ENCODE data around the gene KISS1.

Gene KISS1

DNA sequence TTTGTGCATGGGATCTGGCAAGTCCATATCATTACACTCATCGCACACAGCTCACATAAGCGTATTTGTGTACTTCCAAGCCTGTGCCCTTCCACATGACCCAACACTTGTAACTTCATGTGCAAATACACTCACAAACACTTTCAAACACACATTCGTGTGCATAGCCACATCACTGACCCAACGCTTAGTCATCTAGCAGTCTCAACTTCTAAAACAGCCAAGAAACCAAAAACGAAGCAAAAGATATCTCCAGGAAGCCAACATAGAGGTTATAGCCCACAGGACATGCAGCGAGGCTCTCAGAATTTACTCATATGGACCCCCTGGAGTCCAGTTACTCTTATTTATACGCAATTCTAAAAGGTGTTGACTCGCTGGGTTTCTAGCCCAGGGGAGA, 28.4 kb upstream of the KISS1 start:
- FAIRE-seq (no peak), DNase-seq (ENCODE audit: insufficient read length, low spot score) (no peak)
- TF ChIP-seq POLR2A (IDR thresholded peaks at IDR 0.05; ENCODE audit: low read depth, low read length) = no peak

DNA sequence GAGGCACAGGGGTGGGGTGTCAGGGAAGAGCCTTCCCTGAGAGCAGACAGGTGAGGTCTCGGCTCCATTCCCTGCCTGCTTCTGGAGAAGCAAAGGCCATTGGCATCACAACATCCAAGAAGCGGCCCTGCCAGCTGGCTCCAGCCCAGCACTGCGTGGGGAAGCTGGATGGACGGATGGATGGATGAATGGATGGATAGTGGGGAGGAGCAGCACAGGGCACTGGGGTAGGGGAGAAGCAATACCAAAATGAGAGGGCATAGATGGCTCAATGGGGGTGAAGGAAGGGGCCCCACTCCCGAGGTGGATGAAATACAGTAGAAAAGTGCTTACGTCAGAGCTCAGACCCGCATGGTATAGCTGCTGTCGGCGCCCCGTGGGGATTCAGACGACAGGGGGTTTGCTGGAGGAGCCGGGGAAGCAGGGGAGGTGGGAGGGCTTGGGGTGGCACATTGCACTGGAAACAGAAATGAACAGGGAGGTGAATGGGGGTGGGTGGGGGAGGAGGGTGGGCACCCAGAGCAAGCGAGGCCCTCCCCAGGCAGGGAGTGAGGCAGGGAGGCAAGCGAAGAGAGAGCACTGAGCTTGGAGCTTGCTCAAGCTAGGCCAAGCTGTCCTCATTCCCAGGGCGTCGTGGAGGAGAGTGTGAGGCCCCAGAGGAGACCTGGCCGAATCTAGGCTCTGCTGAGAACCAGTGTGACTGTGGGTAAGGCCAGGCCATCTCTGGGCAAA, 27.0 kb upstream of the KISS1 start:
- no peak for FAIRE-seq
- TF ChIP-seq POLR2A (IDR thresholded peaks at IDR 0.05; ENCODE audit: low read depth, low read length) = no peak
- no peak for DNase-seq (ENCODE audit: insufficient read length, low spot score)

DNA sequence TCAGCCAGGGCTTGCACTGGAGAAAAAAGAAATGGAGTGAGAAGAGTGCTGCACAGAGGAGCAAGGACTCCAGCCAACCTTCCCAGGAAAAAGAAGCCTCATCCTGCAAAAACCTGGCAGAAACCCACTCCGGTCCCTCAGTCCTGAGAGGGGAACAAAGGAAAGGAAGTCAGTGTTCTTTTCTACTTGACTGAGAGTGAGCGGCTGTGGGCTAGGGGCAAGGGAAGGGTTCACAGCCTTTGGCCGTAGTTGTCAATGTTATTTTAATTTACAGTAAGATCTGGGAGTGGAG, 26.4 kb upstream of the KISS1 start:
- FAIRE-seq (no peak), DNase-seq (ENCODE audit: insufficient read length, low spot score) (no peak)
- no peak for TF ChIP-seq POLR2A (IDR thresholded peaks at IDR 0.05; ENCODE audit: low read depth, low read length)

DNA sequence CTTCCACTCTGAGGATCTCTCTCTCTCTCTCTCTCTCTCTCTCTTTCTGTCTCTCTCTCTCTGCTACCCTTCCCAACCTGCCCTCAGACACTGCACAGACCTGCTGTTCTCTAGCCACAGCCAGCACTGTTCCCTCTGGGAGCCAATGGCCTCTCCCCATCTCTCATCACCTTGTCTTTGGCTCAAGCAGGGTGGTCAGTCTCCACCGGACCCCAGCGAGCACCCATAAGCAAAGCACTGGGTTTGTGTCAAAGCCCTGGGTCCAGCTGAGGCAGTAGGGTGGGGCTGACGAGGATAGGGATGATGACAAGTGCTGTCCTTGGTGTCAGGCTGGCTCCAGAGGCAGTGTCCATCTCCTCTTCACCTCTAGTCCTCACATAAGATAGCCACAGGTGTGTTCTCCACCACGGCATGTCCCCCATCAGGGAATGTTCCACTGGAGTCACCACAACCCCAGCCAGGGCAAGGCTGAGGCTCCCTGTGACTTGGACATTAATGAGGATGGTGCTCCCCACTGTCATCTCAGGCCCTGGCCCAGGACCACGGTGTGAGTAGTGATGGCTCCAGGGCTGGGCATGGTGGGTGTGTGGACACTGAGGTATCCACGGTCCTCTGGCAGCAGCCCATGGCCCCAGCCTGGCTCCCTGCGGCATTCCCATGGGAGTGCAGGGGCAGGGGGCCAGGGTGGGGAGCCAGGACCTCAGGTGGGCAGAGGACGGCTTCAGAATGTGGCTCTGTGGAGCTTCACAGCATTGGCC, 25.9 kb upstream of the KISS1 start:
- no peak for DNase-seq (ENCODE audit: insufficient read length, low spot score)
- FAIRE-seq = no peak
- TF ChIP-seq POLR2A (IDR thresholded peaks at IDR 0.05; ENCODE audit: low read depth, low read length) = no peak

DNA sequence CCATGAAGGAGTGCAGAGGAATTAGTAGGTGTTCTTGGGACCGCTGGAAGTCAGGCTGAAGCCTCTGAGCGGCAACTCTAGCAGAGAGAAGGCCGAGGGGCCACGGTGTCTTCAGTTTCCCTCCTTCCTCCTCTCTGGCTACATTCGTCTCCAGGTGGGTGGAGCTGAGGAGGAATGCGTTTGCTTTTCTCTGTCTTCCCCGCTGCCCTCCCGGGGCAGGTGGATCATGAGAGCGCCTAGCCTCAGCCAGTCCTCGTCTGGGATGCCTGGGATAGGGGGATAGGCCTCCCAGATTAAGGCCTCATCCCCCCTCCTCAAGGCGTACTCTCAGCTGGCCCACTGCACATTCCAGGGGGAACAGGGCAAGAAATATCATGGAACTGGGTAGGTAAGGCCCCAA, 25.0 kb upstream of the KISS1 start:
- no peak for TF ChIP-seq POLR2A (IDR thresholded peaks at IDR 0.05; ENCODE audit: low read depth, low read length)
- DNase-seq (ENCODE audit: insufficient read length, low spot score) (no peak), FAIRE-seq (no peak)

DNA sequence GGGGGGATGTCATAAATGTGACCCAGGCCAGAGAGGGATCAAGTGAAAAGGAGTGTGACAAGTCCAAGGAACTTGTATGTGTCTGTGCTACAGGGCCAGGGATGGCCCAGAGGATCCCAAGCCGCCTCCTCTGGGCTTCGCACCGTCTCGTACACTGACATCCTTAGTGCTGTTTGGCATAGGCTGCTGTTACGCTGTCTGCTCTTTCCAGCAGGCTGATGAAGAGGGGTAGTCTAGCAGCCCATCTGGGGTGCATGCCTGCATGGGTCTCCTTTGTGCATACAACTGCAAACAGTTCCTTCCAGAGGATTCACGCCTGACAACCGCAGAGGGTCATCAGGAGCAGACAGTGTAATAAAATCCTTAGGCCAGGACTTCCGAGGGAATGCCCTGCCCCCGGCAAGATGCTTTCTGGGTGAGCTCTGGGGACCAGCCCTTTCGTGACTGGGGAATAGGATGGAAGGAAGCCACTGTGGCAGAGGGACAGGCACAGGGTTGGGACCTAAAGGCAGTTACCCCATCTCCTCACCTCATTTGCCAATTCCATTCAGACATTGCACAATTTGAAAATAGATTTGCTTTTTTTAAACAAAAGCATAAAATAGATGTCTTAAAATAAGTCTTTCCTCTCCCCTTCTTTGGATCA, 23.8 kb upstream of the KISS1 start:
- DNase-seq (ENCODE audit: insufficient read length, low spot score) = no peak
- TF ChIP-seq POLR2A (IDR thresholded peaks at IDR 0.05; ENCODE audit: low read depth, low read length) = no peak
- no peak for FAIRE-seq

DNA sequence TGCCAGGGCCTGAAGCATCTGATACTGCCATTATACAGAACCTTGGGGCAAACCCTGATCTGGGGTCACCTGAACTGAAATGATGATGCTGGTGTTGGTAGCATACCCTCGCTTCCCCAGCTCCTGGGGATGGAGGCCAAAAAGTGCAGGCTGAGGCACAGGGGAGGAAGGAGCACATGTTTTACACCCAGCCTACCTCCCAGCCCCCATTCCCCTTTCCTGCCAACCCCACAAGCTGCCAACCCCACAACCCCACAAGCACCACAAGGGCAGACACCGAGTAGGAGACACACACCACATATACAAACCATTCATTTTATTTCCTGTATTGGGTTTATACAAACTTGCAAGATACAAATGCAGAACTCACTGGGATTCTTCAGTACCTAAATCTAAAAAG, 22.3 kb upstream of the KISS1 start:
- no peak for DNase-seq (ENCODE audit: insufficient read length, low spot score)
- no peak for TF ChIP-seq POLR2A (IDR thresholded peaks at IDR 0.05; ENCODE audit: low read depth, low read length)
- FAIRE-seq = no peak

DNA sequence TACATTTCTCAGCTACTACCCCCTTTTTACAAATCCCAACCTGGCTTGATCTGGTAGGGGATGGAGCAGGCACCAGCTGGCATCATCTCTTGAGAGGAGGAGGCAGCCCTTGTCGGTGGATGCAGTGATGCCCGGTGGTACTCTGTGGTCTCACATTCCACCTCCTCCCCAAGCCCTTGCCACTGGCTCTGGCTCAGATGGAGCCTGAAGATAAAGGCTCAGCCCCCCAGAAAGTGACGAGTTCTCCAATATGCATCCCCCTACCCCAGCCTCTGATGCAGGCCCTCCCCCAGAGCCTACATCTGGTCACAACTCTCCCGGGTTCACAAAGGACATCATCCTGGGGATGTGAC, 21.3 kb upstream of the KISS1 start:
- no peak for FAIRE-seq
- no peak for DNase-seq (ENCODE audit: insufficient read length, low spot score)
- TF ChIP-seq POLR2A (IDR thresholded peaks at IDR 0.05; ENCODE audit: low read depth, low read length) = no peak

DNA sequence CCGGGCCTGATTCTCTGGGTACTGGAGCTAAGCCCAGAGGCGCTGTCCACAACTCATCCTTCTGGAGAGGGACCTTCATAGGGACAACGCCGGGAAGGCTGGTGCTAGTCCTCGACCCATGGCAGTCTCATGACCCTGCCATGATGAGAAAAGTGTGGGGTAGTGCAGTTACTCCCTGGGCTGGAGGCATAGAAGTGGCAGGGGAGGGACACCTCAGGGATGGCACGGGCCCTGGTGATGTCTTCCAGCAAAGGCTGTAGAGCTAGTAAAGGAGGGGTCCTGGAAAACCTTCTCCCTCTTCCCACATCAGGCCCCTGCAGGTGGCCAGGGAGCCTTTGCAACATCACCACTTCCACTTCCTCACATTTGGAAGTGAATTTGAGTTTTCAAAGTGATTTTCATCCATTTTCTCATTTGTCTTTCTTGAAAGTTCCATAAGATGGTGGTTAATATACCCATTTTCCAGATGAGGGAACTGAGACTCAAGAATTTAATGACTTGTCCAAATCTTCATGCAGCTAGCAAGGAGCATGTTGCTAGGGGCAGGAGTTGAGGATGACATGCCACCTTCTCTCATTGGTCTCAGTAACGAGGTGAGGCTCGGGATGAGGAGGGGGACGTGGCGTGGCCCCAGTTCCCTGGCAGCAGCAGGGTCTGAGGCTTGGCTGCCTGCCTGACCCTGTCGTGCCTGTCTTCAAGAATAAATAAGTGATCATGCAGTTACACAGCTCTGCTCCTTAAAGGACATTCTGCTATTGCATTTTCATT, 20.8 kb upstream of the KISS1 start:
- DNase-seq (ENCODE audit: insufficient read length, low spot score) (no peak), FAIRE-seq (no peak)
- TF ChIP-seq POLR2A (IDR thresholded peaks at IDR 0.05; ENCODE audit: low read depth, low read length) = no peak

DNA sequence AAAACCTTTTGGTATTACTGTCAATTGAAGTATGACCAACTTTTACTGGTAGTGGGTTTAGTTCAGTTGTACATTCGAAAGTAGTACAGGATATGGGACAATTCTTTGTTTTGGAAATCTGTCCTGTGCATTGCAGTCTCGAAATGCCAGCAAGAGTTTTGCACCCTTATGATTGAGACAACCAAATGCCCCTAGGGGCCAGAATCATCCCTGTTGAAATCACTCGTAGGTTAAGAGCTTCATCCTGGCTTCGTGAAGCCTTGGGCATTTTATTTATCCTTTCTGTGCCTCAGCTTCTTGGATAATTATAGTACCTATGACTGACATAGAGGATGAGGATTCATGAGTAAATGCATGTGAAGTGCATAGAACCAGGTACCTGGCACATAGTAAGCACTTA, 19.9 kb upstream of the KISS1 start:
- no peak for DNase-seq (ENCODE audit: insufficient read length, low spot score)
- no peak for TF ChIP-seq POLR2A (IDR thresholded peaks at IDR 0.05; ENCODE audit: low read depth, low read length)
- FAIRE-seq = no peak

DNA sequence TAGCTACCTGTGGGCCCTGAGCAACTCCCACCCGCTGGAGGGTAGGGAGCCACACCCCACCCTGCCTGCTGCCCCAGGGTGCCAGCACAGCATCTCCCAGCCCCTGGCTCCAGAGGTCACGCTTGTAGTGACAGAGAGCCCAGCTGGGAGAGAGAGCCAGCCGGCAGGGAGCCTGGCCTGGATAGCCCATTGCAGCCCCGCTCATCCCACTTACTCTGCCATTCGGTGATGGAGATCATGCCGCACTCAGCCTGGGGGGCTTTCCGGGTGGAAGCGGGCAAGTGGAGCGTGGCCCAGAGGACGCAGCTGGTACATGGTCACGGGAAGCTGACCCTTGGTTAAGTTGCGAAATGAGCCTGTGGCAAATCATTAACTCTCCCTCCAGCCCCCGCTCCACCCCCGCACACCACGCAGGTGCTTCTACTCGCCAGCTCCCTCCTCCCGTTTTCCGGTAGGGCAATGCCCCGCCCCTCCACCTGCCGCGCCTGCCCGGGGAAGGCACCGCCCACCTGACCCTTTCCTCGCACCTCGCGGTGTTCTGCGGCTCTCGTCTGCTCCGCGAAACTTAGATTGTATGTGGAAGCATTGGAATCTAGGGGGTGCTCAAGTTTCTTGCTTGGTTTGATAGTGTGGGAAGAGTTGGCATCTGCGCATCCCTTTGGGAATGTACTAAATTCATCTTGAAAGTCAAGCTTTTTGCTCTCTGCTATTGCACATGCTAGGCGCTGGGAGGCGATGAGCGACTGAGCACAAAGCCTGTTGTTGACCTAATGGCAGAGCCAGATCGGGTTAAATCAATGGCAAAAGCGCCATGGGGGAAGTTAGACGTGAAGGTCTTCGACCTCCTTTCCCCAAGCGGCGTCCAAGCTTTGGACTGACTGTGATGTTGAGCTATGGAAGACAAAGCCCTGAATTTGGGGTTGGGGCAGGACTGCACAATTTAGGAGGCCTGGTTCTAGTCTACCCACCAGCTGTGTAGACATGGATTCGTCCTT, 17.7 kb upstream of the KISS1 start, which contains the start of gene GOLT1A:
Gene GOLT1A (minus strand): TSS at position 321 of the 995 bp plus-strand sequence. CDS start 82 bp downstream, at position 239.
- TF ChIP-seq POLR2A (IDR thresholded peaks at IDR 0.05; ENCODE audit: low read depth, low read length) = no peak
- FAIRE-seq (no peak), DNase-seq (ENCODE audit: insufficient read length, low spot score) (no peak)

DNA sequence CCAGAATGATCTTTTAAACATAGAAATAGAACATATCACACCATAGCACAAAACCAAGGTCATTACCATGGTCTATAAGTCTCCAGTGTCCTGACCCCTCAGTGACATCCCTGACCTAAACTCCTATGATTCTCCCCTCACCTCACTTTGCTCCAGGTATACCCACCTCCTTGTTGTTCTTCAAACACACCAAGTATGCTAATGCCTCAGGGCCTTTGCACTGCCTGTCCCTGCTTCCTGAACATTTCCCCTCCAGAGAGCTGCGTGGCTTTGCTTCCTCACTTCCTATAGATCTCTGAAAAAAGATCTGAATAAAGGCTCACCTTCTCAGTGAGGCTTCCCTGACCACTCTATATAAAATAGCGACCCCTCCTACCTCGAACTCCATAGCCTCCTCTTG, 16.4 kb upstream of the KISS1 start:
- DNase-seq (ENCODE audit: insufficient read length, low spot score) (no peak), FAIRE-seq (no peak)
- TF ChIP-seq POLR2A (IDR thresholded peaks at IDR 0.05; ENCODE audit: low read depth, low read length) = no peak

DNA sequence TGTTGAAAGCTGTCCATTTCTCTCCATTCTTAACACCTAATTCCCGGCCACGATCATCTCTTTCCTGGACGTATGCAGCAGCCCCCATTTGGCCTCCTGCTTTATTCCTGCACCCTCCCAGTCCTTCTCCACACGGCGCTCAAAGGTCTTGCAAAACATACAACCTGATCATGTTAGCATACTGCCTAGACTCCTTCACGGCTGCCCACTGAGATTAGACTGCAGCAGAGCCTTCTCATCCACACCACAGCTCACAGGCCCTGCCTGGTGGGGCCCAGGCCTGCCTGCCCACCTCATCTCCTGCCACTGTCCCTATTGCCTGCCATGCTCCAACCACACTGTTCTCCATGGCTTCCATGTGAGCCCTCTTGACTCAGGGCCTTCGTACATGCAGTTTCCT, 14.8 kb upstream of the KISS1 start:
- DNase-seq (ENCODE audit: insufficient read length, low spot score) (no peak), FAIRE-seq (no peak)
- TF ChIP-seq POLR2A (IDR thresholded peaks at IDR 0.05; ENCODE audit: low read depth, low read length) = no peak
